ENCODE data around the gene SASS6. TPM values are rescaled to one million over a fixed set of nuclear protein-coding genes. Genes with fewer than 3 reads are reported as not detected.

The SASS6 gene
- total RNA-seq, 6 donors from 2014 or later, result 1.5 to 4.9 (median 2.3) TPM

GRCh38 chr1:100147875-100148274 is 15.1 kb upstream of the SASS6 start:
- TF ChIP-seq EP300 (IDR thresholded peaks at IDR 0.05) (no peak), POLR2AphosphoS5 (IDR thresholded peaks at IDR 0.05) (no peak), POLR2A (IDR thresholded peaks at IDR 0.05) (no peak)
- no peak for DNase-seq
- no peak for ATAC-seq (ENCODE audit: low FRiP score in 2 of 2)
- H3K4me1 ChIP-seq, result no peaks in the 10 kb centered on the region
- no peak overlapping the region for H3K27ac ChIP-seq
- peaks cover 0 to 77% (median 46%) of the 10 kb centered on the region in 4 donors for H3K36me3 ChIP-seq
- no peaks in the 10 kb centered on the region for H3K9me3 ChIP-seq
- no peaks in the 10 kb centered on the region for H3K27me3 ChIP-seq
- no peak overlapping the region for H3K4me3 ChIP-seq
- WGBS, 2 donors, result 89 to 92% methylated on average over 4 of the region's 4 CpGs

- H3K36me3 ChIP-seq, result peaks cover 4 to 86% (median 46%) of the 10 kb centered on the region in 4 donors
- no peaks in the 10 kb centered on the region for H3K9me3 ChIP-seq
- H3K4me1 ChIP-seq, result no peaks in the 10 kb centered on the region
- H3K27me3 ChIP-seq, result no peaks in the 10 kb centered on the region
- H3K27ac ChIP-seq, result no peak overlapping the region
- ATAC-seq (ENCODE audit: low FRiP score in 2 of 2) (no peak), DNase-seq (no peak)
- WGBS, 2 donors, result 97 to 100% methylated on average over 1 of the region's 1 CpG
- no peak overlapping the region for H3K4me3 ChIP-seq
- no peak for TF ChIP-seq POLR2A (IDR thresholded peaks at IDR 0.05)
- no peak for TF ChIP-seq POLR2AphosphoS5 (IDR thresholded peaks at IDR 0.05)
- no peak for TF ChIP-seq EP300 (IDR thresholded peaks at IDR 0.05)
- no peak for TF ChIP-seq CTCF (IDR thresholded peaks at IDR 0.05)
These were observed 14.2 kb upstream of the SASS6 start for GRCh38 chr1:100146958-100147357.

- no peaks in the 10 kb centered on the region for H3K27me3 ChIP-seq
- no peaks in the 10 kb centered on the region for H3K9me3 ChIP-seq
- H3K36me3 ChIP-seq, result peaks cover 10 to 98% (median 58%) of the 10 kb centered on the region in 4 donors
- H3K4me1 ChIP-seq, result no peaks in the 10 kb centered on the region
- H3K4me3 ChIP-seq, result no peak overlapping the region
- H3K27ac ChIP-seq, result no peak overlapping the region
- ATAC-seq (ENCODE audit: low FRiP score in 2 of 2) (no peak), DNase-seq (no peak)
- TF ChIP-seq POLR2A (IDR thresholded peaks at IDR 0.05) (no peak), POLR2AphosphoS5 (IDR thresholded peaks at IDR 0.05) (no peak), CTCF (IDR thresholded peaks at IDR 0.05) (no peak), EP300 (IDR thresholded peaks at IDR 0.05) (no peak)
- WGBS, 2 donors, result 92 to 98% methylated on average over 3 of the region's 3 CpGs
These were observed 12.4 kb upstream of the SASS6 start for GRCh38 chr1:100145116-100145515.

- DNase-seq, result no peak
These were observed 9.6 kb upstream of the SASS6 start for GRCh38 chr1:100142343-100142742.

GRCh38 chr1:100141192-100141591 is 8.5 kb upstream of the SASS6 start:
- H3K27ac ChIP-seq, result no peak overlapping the region
- DNase-seq (no peak), ATAC-seq (ENCODE audit: low FRiP score in 2 of 2) (no peak)
- WGBS, 2 donors, result 80 to 91% methylated on average over 4 of the region's 4 CpGs
- H3K9me3 ChIP-seq, result no peaks in the 10 kb centered on the region
- H3K27me3 ChIP-seq, result no peaks in the 10 kb centered on the region
- no peak for TF ChIP-seq CTCF (IDR thresholded peaks at IDR 0.05)
- TF ChIP-seq EP300 (IDR thresholded peaks at IDR 0.05), result no peak
- no peak for TF ChIP-seq POLR2AphosphoS5 (IDR thresholded peaks at IDR 0.05)
- no peak for TF ChIP-seq POLR2A (IDR thresholded peaks at IDR 0.05)
- peaks cover 15 to 95% (median 53%) of the 10 kb centered on the region in 4 donors for H3K36me3 ChIP-seq
- H3K4me3 ChIP-seq, result no peak overlapping the region
- no peaks in the 10 kb centered on the region for H3K4me1 ChIP-seq

More at GRCh38 chr1:100142343-100142742, 9.6 kb upstream of the SASS6 start:
- no peak for ATAC-seq (ENCODE audit: low FRiP score in 2 of 2)
- no peaks in the 10 kb centered on the region for H3K27me3 ChIP-seq
- H3K27ac ChIP-seq, result no peak overlapping the region
- no peak overlapping the region for H3K4me3 ChIP-seq
- H3K9me3 ChIP-seq, result no peaks in the 10 kb centered on the region
- TF ChIP-seq CTCF (IDR thresholded peaks at IDR 0.05) (no peak), POLR2AphosphoS5 (IDR thresholded peaks at IDR 0.05) (no peak), EP300 (IDR thresholded peaks at IDR 0.05) (no peak), POLR2A (IDR thresholded peaks at IDR 0.05) (no peak)
- no peaks in the 10 kb centered on the region for H3K4me1 ChIP-seq
- 90 to 97% methylated on average over 3 of the region's 3 CpGs for WGBS, 2 donors
- peaks cover 15 to 100% (median 62%) of the 10 kb centered on the region in 4 donors for H3K36me3 ChIP-seq
